Superior temporal gyrus (tissue), 1 donor: ENCODE measurements around the gene NDUFS6.
"Not testable (repeated sequence)": the region's sequence is repeated elsewhere in the genome, so short reads cannot be mapped to it uniquely, and the experiment has no call there.

ENCODE experiments used
- DNase-seq: peaks from one replicate; pipeline ENCODE4 v3.0.0-alpha.2; 2016; ENCODE audit errors: extremely low spot score

NDUFS6 gene

GRCh38 chr5:1797103-1797800, 4.0 kb upstream of the NDUFS6 start:
- DNase-seq: no peak

- no peak for DNase-seq
These were observed 3.4 kb upstream of the NDUFS6 start for GRCh38 chr5:1797855-1798254.

GRCh38 chr5:1798589-1798988, 2.6 kb upstream of the NDUFS6 start:
- DNase-seq: not testable (repeated sequence)

GRCh38 chr5:1799110-1799601, 2.1 kb upstream of the NDUFS6 start:
- DNase-seq: no peak

- DNase-seq: peak; percentile 91
These were observed 1.4 kb upstream of the NDUFS6 start, which contains the start of gene MRPL36 for GRCh38 chr5:1799602-1800471. MRPL36 (minus strand) TSS chr5:1799837; CDS start chr5:1798935, 902 bp downstream.

GRCh38 chr5:1800472-1801221, 560 bp upstream of the NDUFS6 start:
- DNase-seq: peak; percentile 79

- DNase-seq: no peak
These were observed 724 bp downstream of the NDUFS6 start for GRCh38 chr5:1801967-1802295.

- no peak for DNase-seq
These were observed 2.0 kb downstream of the NDUFS6 start for GRCh38 chr5:1803192-1803591.

GRCh38 chr5:1804001-1804690, 2.9 kb downstream of the NDUFS6 start:
- no peak for DNase-seq

- no peak for DNase-seq
These were observed 4.1 kb downstream of the NDUFS6 start for GRCh38 chr5:1805326-1805725.

GRCh38 chr5:1805736-1806135, 4.5 kb downstream of the NDUFS6 start:
- no peak for DNase-seq

GRCh38 chr5:1806199-1806598, 5.0 kb downstream of the NDUFS6 start:
- no peak for DNase-seq

- no peak for DNase-seq
These were observed 5.8 kb downstream of the NDUFS6 start for GRCh38 chr5:1806974-1807373.

- no peak for DNase-seq
These were observed 6.4 kb downstream of the NDUFS6 start for GRCh38 chr5:1807451-1808185.

GRCh38 chr5:1808439-1808838, 7.2 kb downstream of the NDUFS6 start:
- DNase-seq: no peak

GRCh38 chr5:1809416-1810035, 8.3 kb downstream of the NDUFS6 start:
- no peak for DNase-seq

- DNase-seq: no peak
These were observed 9.4 kb downstream of the NDUFS6 start for GRCh38 chr5:1810581-1811101.

- DNase-seq: no peak
These were observed 13.2 kb downstream of the NDUFS6 start for GRCh38 chr5:1814183-1815020.

- no peak for DNase-seq
These were observed 14.0 kb downstream of the NDUFS6 start for GRCh38 chr5:1815071-1815786.
